Retinal pigment epithelial cell (primary cell): Measurements from ENCODE around the gene SLC43A2.

Experiments
- DNase-seq: peaks from one replicate; pipeline ENCODE4 v3.0.0-alpha.2; 2010; ENCODE audit warnings: low read depth
- H3K4me3 ChIP-seq: 2 replicates; pipeline ENCODE4 v1.5.1; 2011; ENCODE audit warnings: mild to moderate bottlenecking, low read length, control low read depth, moderate library complexity
- CTCF ChIP-seq: conservative IDR thresholded peaks from 2 replicates; pipeline ENCODE4 v1.5.1; 2011; ENCODE audit warnings: low read depth, low read length, control low read depth, inconsistent platforms

The SLC43A2 gene

GRCh38 chr17:1559047-1560043 is 69.3 kb downstream of the SLC43A2 start:
- no peak for DNase-seq
- TF ChIP-seq CTCF, result no peak
- H3K4me3 ChIP-seq, result peak overlapping the region; percentile 12

- TF ChIP-seq CTCF, result no peak
- no peak for DNase-seq
- no peak overlapping the region for H3K4me3 ChIP-seq
Observed at GRCh38 chr17:1558401-1558800, 70.2 kb downstream of the SLC43A2 start.

- TF ChIP-seq CTCF, result no peak
- peak overlapping the region; percentile 19 for H3K4me3 ChIP-seq
- no peak for DNase-seq
Observed at GRCh38 chr17:1557355-1558095, 71.1 kb downstream of the SLC43A2 start.

- no peak for DNase-seq
- TF ChIP-seq CTCF, result no peak
- H3K4me3 ChIP-seq, result no peak overlapping the region
Observed at GRCh38 chr17:1555651-1556471, 72.8 kb downstream of the SLC43A2 start.

GRCh38 chr17:1554751-1555540 is 73.7 kb downstream of the SLC43A2 start:
- H3K4me3 ChIP-seq, result no peak overlapping the region
- DNase-seq, result peak; percentile 81
- no peak for TF ChIP-seq CTCF
